Cardiac fibroblast (primary cell): ENCODE data around the gene CDC7.

ENCODE experiments used
- DNase-seq, 2 donors: peaks; one replicate each; pipeline versions ENCODE4 v3.0.0 to v3.0.0-alpha.2; 2010; ENCODE audit warnings: low read depth in 2 of 2
- H3K4me3 ChIP-seq, 2 donors: replicated peaks in 1 of 2; 1 replicate in 1 of 2; 2 replicates in 1 of 2; pipeline ENCODE4 v1.5.1; 2011; ENCODE audit warnings: low read depth in 2 of 2, low read length in 2 of 2, mild to moderate bottlenecking in 2 of 2, moderate library complexity in 1 of 2
- TF ChIP-seq, protein P1 (sequence below): IDR thresholded peaks from one replicate; pipeline ENCODE4 v1.5.1; 2011; ENCODE audit warnings: low read depth, mild to moderate bottlenecking, low read length, inconsistent platforms

The CDC7 gene

DNA sequence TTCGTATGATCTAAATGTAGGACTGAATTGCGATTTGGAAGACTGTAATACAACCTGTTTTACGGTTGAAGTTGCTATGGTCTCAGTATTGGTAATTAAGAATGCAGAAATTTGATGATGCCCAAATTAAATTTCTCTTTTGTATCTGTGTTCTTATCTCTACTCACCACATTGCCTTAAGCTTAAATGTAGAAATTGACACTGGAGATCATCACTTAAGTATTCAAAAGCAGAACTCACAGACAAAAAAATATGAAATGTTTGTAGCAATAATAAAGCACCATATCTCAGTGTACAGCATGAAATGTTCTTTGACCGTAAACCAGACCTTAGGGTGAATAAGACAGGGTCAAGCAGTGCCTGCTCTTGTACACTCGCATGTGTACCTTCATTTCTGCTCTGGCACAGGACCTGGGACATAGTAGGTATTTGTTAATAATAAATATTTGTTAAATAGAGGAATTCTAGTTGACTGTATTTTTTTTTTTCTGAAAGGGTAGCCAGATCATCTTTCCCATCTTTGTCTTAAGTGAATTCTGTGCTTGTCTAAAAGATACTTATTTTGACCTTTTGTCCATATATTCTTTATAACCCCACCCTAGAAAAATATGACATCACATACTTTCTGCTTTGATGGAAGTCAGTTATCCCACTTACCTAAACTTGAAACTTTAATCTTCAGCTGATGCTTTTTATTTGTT is 1.5 kb downstream of the CDC7 start:
- H3K4me3 ChIP-seq = peak overlapping the region; percentile 77 to 83
- TF ChIP-seq, protein P1, sequence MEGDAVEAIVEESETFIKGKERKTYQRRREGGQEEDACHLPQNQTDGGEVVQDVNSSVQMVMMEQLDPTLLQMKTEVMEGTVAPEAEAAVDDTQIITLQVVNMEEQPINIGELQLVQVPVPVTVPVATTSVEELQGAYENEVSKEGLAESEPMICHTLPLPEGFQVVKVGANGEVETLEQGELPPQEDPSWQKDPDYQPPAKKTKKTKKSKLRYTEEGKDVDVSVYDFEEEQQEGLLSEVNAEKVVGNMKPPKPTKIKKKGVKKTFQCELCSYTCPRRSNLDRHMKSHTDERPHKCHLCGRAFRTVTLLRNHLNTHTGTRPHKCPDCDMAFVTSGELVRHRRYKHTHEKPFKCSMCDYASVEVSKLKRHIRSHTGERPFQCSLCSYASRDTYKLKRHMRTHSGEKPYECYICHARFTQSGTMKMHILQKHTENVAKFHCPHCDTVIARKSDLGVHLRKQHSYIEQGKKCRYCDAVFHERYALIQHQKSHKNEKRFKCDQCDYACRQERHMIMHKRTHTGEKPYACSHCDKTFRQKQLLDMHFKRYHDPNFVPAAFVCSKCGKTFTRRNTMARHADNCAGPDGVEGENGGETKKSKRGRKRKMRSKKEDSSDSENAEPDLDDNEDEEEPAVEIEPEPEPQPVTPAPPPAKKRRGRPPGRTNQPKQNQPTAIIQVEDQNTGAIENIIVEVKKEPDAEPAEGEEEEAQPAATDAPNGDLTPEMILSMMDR = no peak

DNA sequence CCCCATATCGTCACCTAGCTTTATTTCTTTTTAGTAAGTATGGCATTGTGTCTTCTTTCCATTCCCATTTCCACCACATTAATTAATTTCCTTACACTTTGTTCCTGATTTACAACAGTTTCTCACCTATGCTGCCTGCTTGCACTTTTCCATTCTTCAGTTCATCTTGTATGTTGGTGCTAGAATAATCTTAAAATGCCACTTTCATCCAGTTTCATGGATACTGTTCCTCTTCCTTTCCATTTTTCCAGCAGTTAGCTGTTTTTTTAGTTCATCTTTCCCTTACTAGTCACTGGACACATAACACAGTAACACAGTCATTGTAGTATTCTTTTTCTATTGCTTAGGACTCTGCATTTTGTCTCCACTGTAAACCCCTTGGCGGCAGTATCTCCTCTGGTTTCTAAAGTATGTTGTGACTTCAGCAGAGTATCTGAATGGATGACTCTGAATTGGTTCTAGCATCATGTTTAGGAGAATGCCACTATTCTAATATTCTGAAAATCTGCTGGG is 2.1 kb downstream of the CDC7 start:
- H3K4me3 ChIP-seq = peak overlapping the region in 1 of 2 donors; percentile 5
- TF ChIP-seq, protein P1 = peak; percentile 39
- DNase-seq = peak; percentile 62 to 67

More for the DNA sequence above, 1.5 kb downstream of the CDC7 start:
- peak in 1 of 2 donors; percentile 9 for DNase-seq

DNA sequence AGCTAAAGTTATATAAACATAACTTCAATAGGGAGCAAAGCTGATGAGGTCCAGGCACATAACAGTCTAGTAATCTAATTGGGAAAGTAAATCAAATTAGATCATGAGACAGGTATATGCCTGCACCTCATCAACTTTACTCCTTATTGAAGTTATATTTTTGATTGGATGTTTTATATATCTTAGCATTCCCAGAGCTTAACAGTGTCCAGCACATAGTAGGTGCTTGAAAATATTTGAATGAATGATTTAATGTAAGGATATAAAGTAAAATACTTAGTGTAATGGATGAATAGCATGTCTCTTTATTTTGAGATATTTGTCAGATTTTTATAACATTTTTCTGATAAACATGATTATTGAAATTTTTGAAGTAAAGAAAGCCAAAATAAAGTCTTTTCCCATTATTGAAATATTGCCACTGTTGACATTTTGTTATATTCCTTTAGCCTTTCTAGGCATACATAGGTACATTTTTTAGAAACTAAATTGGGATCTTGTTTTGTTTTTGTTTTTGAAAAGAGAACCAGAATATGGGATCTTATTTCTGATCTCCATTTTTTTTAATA is 2.8 kb downstream of the CDC7 start:
- DNase-seq = no peak
- H3K4me3 ChIP-seq = no peak overlapping the region
- TF ChIP-seq, protein P1 = no peak

DNA sequence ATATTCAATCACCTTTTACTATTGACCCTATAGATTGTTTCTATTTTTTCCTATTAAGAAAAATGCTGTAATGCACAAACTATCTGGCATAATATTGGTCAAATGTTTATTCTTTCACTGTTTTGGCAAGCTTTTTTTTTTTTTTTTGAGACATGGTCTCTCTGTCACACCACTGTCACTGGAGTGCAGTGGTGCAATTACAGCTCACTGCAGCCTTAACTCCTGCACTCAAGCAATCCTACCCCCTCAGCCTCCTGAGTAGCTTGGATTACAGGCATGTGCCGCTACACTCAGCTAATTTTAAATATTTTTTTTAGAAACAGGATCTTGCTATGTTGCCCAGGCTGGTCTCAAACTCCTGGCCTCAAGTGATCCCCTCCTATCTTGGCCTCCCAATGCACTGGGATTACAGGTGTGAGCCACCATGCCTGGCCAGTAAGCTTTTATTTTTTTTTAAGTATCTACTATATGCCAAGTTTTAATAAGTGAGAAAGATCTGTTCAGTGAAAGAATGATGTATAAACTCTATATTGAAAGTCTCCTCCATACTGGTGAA is 3.4 kb downstream of the CDC7 start:
- DNase-seq = no peak
- TF ChIP-seq, protein P1 = no peak
- no peak overlapping the region for H3K4me3 ChIP-seq

DNA sequence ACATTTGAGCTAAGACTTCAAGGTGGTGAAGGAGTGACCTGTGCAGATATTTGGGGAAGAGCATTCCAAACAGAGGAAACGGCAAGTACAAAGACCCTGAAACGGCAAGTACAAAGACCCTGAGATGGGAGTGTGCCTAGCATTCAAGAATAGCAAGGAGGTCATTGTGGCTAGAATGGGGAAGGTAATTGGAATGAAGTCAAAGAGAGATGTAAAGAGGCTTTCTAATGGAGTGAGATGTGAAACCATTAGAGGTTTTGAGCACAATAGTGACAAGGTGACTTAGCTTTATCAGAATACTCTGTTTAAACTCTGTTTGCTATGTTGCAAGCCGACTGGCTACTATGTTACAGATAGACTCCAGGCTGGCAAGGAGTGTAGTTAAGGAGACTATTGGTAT is 4.4 kb downstream of the CDC7 start:
- no peak for DNase-seq
- TF ChIP-seq, protein P1 = no peak
- no peak overlapping the region for H3K4me3 ChIP-seq

DNA sequence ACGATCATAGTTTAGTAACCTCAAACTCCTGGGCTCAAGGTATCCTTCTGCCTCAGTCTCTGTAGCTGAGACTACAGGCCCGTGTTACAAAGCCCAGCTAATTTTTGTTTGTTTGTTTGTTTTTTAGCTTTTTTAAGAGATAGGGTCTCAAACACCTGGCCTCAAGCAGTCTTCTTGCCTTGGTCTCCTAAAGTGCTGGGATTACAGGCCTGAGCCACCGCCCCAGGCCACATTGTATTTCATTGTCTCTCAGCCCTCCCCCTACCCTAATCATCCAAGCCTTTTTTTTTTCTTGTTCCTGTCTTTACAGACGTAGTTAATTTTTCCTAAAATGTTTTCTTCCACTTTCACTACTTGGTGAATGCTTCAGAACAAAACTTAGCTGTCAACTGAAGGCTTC is 5.4 kb downstream of the CDC7 start:
- H3K4me3 ChIP-seq = no peak overlapping the region
- DNase-seq = no peak
- TF ChIP-seq, protein P1 = no peak
